Urinary bladder (tissue), 4 donors: ENCODE data around the gene HEATR5A. TPM values are rescaled to one million over a fixed set of nuclear protein-coding genes. Genes with fewer than 3 reads are reported as not detected.
"Not testable (repeated sequence)": the region's sequence is repeated elsewhere in the genome, so short reads cannot be mapped to it uniquely, and the experiment has no call there.

Experiments
- DNase-seq: peaks from one replicate; pipeline ENCODE4 v3.0.0-alpha.2; 2015; ENCODE audit errors: extremely low spot score
- H3K27ac ChIP-seq: one replicate; pipeline ENCODE4 v1.5.1; 2013; ENCODE audit warnings: low read depth, mild to moderate bottlenecking, moderate library complexity
- H3K36me3 ChIP-seq: one replicate; pipeline ENCODE4 v1.6.1; 2013; ENCODE audit warnings: mild to moderate bottlenecking, moderate library complexity; ENCODE audit not compliant: insufficient read depth
- H3K4me1 ChIP-seq: one replicate; pipeline ENCODE4 v1.6.1; 2013; ENCODE audit warnings: mild to moderate bottlenecking, moderate library complexity; ENCODE audit not compliant: insufficient read depth
- H3K4me3 ChIP-seq: one replicate; pipeline ENCODE4 v1.5.1; 2013; ENCODE audit warnings: low read depth, low read length
- WGBS: extraction: QIAGEN DNeasy Blood & Tissue Kit; methylation state at CpG from one replicate; pipeline ENCODE4 v1.1.7; 2013; 5-methylcytosine and 5-hydroxymethylcytosine counted together
- polyA plus RNA-seq: library from polyadenylated mRNA; stranded (reverse); fragments of 200-250 nt; gene quantifications from one replicate; pipeline ENCODE4 v1.2.3, GENCODE V29; 2013
- total RNA-seq: library from RNA; depleted of rRNA; stranded (reverse); fragments of >200 nt; gene quantifications from one replicate; pipeline ENCODE4 v1.2.3, GENCODE V29; 2014
- donor health status: healthy with polysubstance abuse.
- donor health status: healthy.

Gene HEATR5A
- total and polyA plus RNA-seq, 2 donors: 12.0 to 74.8 TPM

DNA sequence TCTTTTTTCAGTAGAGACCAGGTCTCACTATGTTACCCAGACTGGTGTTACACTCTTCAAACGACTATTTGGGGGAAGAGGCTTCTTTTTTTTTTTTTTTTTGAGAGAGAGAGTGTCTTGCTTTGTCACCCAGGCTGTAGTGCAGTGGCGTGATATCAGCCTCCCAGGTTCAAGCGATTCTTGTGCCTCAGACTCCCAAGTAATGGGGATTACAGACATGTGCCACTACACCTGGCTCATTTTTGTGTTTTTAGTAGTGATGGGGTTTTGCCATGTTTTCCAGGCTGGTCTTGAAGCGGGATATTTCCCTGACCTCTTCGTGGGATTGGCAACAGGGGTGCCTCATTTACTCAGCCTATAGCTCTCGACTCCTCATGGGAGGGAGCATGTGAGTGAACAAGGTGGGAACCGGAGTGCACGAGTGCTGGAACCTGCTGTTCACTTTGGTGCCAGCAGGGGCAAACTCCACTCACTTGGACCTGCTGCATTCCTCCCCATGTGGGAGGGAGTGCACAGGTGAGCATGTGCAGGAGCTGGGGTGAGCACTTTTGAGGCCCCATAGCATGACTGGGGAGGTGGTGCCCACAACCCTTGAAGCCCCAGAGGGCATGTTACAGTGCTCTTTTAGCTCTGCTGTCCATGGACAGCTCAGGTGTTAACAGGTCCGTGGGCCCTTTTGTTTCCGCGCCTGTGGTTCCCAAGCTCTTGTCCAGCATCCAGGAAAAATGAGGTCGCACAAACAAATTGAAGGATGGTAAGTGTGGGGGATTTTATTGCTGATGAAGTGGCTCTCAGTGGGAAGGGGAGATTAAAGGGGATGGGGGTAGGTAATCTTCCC, 133.7 kb downstream of the HEATR5A start:
- Histone ChIP-seq H3K27ac (no peak overlapping the region), H3K4me1 (no peaks in the 10 kb centered on the region), H3K4me3 (no peak overlapping the region), H3K36me3 (no peaks in the 10 kb centered on the region)
- DNase-seq: no peak
- WGBS: 91% methylated on average over 12 of the region's 12 CpGs

DNA sequence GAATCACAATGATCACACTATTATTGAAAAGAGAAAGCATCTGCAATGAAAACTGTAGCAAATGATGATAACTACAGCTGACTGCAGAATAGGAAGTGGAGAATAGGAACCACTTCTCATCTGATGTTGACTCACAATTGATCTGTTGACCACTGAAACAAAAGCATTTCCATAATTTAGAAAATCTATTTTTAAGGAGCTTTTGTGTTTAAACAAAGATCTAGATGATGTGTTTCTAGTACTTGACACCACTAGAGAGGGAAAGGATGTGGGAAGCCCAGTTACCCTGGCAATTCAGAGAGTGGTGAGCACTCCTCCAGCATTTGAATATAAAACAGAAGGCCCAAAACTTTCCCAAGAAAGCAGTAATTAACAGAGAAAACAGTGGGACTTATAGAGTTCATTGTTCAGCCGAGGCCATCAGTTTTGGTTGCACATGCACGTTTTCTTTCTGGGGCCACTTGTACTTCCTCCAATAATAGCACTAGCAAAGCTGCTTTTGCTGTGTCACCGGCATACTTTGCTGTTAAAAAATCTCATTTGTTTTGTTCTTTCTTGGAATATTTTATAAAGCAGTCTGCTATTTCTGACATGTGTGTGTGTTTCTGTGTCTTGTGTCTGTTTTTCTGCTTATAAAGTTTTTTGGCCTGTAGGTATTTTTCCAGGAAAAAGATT, 136.6 kb downstream of the HEATR5A start:
- no peak overlapping the region for H3K27ac ChIP-seq
- WGBS: 61% methylated on average over 3 of the region's 3 CpGs
- H3K4me3 ChIP-seq: no peak overlapping the region
- H3K4me1 ChIP-seq: no peaks in the 10 kb centered on the region
- no peaks in the 10 kb centered on the region for H3K36me3 ChIP-seq
- DNase-seq: no peak

DNA sequence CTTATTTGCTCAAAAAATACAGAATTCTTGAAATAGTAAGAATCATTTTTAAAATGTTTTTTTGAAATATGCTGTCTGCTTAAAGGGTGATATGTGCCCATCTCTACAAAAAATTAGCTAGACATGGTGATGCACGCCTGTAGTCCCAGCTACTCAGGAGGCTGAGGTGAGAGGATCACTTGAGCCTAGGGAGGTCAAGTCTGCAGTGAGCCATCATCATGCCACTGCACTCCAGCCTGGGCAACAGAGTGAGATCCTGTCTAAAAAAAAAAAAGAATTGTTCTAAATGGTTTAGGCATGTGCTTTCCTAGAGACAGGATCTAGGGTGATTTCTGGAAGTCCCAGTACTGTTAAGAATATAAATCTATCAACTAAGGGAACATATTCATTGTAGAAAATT, 137.2 kb downstream of the HEATR5A start:
- 98% methylated on average over 1 of the region's 1 CpG for WGBS
- DNase-seq: no peak
- Histone ChIP-seq H3K4me1 (no peaks in the 10 kb centered on the region), H3K4me3 (no peak overlapping the region), H3K36me3 (no peaks in the 10 kb centered on the region), H3K27ac (no peak overlapping the region)

DNA sequence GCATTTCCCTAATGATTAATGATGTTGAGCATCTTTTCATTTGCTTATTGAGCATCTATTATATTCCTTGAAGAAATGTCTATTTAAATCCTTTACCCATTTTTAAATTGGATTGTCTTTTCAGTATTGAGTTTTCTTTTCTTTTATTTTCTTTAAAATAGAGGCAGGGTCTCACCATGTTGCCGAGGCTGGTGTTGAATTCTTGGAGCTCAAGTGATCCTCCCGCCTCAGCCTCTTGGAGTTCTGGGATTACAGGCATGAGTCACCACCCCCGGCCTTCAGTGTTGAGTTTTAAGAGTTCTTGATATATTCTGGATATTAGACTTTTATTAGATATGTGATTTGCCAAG, 139.5 kb downstream of the HEATR5A start:
- Histone ChIP-seq H3K27ac (no peak overlapping the region), H3K4me3 (no peak overlapping the region), H3K4me1 (no peaks in the 10 kb centered on the region), H3K36me3 (no peaks in the 10 kb centered on the region)
- DNase-seq: no peak
- 79% methylated on average over 3 of the region's 3 CpGs for WGBS

DNA sequence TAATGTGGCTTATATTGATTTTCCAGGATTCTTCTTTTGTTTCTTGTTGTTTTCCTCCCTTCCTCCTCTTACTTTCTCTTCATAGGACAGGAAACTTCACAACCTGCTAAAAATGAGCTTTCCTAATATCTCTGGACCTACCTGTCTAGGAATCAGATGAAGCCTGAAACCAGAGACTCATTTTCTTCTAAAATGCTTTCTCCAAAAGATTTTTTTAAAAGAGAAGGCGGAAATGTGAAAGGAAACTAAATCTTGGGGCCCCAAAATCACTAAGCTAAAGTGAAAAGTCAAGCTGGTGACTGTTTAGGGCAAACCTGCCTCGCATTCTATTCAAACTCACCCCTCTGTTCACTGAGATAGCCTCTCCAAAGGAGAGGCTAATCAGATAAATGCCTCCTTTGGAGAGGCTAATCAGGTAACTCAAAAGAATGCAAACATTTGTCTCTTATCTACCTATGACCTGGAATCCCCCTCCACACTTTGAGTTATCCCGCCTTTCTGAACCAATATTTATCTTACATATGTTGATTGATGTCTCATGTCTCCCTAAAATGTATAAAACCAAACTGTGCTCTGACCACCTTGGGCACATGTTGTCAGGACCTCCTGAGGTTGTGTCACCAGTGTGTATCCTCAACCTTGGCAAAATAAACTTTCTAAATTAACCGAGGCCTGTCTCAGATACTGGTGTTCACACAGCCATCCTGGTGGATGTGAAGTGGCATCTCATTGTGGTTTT, 140.0 kb downstream of the HEATR5A start:
- H3K4me1 ChIP-seq: no peaks in the 10 kb centered on the region
- 94% methylated on average over 4 of the region's 4 CpGs for WGBS
- H3K27ac ChIP-seq: no peak overlapping the region
- DNase-seq: no peak
- H3K36me3 ChIP-seq: no peaks in the 10 kb centered on the region
- H3K4me3 ChIP-seq: no peak overlapping the region

DNA sequence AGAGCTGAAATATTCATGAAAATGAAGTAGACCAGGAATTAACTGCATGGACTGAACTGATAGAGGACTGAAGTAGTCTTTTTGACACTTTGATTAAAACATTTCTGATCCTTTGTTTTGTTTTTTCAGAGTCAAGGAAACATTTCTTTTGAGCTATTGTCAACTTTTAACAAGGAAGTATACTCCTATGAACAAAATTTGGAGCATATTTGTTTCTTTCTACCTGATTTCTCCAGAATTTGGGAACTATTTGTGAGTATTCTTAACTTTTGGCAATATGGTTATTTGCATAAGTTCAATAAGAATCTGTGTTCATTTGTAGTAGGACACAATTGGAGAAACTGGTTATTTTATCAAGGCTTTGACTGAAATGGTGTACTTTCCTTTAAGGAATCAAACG, 141.5 kb downstream of the HEATR5A start:
- Histone ChIP-seq H3K4me3 (no peak overlapping the region), H3K36me3 (no peaks in the 10 kb centered on the region), H3K27ac (no peak overlapping the region), H3K4me1 (no peaks in the 10 kb centered on the region)
- WGBS: 91% methylated on average over 1 of the region's 1 CpG
- DNase-seq: no peak

DNA sequence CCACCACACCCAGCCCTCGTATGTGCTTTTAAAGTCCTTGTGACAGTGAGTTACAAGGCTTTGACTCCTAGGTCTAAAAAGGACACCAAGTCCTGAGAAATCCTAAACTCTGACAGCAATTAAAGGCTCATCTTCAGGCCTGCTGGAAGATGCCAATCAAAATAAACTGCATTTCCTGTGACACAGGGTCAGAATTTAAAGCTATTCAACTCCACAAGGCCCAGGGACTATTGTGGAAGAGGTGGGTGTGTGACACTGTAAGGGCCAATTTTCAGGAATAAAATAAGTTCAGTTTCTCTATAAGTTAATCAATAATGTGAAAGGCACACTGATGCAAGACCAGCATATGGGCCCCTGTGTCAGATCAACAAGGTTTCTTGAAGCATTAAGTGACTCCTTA, 143.3 kb downstream of the HEATR5A start:
- DNase-seq: no peak
- H3K36me3 ChIP-seq: no peaks in the 10 kb centered on the region
- H3K27ac ChIP-seq: no peak overlapping the region
- no peaks in the 10 kb centered on the region for H3K4me1 ChIP-seq
- 89% methylated on average over 1 of the region's 1 CpG for WGBS
- H3K4me3 ChIP-seq: no peak overlapping the region

DNA sequence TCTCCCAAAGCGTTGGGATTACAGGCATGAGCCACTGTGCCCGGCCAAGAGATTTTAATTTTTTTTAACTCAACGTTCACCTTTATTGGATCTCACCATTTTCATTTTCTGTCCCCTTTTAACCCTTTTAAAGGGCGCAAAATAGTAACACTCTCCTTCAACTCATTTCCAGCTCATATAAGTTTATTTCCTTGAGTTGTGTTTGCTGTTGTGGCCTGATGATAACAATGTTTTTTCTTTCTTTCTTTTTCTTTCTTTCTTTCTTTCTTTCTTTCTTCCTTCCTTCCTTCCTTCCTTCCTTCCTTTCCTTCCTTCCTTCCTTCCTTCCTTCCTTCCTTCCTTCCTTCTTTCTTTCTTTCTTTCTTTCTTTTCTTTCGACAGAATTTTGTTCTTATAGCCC, 143.9 kb downstream of the HEATR5A start:
- not testable (repeated sequence) for H3K36me3 ChIP-seq, H3K4me3 ChIP-seq, H3K27ac ChIP-seq, H3K4me1 ChIP-seq, DNase-seq
- WGBS: 83% methylated on average over 5 of the region's 5 CpGs

DNA sequence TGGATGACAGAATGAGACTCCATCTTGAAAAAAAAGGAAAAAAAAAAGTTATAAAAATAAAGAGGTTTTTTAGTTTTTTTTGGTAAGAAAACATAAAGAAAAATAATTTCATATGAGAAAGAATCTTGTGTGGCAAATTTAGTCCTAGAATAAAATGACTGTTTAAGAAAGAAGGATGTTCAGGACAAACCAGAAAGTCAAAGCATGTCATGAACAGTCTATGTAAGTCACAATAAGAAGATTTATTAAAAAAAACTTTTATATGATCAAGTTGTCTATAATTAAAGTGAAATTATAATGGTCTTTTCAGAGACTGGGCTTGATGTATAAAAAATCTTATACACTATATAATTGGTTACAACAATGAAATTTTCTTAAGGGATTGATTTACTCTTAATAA, 144.6 kb downstream of the HEATR5A start:
- Histone ChIP-seq H3K27ac (no peak overlapping the region), H3K36me3 (no peaks in the 10 kb centered on the region), H3K4me1 (no peaks in the 10 kb centered on the region), H3K4me3 (no peak overlapping the region)
- DNase-seq: no peak

DNA sequence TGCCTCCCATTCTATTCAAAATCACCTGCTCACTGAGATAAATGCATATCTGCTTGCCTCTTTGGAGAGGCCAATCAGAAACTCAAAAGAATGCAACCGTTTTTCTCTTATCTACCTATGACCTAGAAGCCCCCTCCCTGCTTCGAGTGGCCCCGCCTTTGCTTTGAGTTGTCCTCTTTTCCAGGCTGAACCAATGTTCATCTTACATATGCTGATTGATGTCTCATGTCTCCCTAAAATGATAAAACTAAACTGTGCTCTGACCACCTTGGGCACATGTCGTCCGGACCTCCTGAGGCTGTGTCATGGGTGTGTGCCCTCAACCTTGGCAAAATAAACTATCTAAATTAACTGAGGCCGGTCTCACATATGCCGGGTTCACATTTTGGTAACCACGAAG, 148.7 kb downstream of the HEATR5A start:
- WGBS: 91% methylated on average over 8 of the region's 8 CpGs
- no peaks in the 10 kb centered on the region for H3K4me1 ChIP-seq
- no peaks in the 10 kb centered on the region for H3K36me3 ChIP-seq
- H3K27ac ChIP-seq: no peak overlapping the region
- DNase-seq: no peak
- H3K4me3 ChIP-seq: no peak overlapping the region

DNA sequence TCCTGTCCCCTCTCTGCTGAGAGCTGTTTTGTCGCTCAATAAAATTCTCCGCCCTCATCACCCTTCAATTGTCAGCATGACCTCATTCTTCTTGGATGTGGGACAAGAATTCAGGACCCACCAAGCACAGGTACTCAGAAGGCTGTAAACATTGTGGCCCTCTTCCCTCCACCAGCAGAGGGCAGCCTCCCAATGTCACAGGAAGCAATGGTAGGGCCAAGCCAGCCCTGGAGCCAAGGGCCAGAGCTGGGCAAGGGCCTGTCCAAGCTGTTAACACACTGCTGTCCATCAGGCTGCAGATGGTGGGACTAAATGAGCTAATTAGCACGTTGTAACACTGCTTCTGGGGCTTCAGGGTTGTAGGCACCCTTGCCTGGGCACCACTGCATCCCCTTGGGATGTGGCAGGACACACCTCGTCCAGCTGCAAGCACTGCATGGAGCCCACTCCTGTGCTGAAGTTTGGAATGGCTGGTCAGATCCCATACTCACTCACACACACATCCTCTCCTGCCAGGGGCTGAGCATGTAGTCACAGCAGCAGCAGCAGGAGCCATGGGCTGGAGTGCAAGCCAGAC, 150.1 kb downstream of the HEATR5A start:
- 80% methylated on average over 4 of the region's 4 CpGs for WGBS
- H3K36me3 ChIP-seq: no peaks in the 10 kb centered on the region
- no peak overlapping the region for H3K27ac ChIP-seq
- no peak overlapping the region for H3K4me3 ChIP-seq
- no peaks in the 10 kb centered on the region for H3K4me1 ChIP-seq
- no peak for DNase-seq

DNA sequence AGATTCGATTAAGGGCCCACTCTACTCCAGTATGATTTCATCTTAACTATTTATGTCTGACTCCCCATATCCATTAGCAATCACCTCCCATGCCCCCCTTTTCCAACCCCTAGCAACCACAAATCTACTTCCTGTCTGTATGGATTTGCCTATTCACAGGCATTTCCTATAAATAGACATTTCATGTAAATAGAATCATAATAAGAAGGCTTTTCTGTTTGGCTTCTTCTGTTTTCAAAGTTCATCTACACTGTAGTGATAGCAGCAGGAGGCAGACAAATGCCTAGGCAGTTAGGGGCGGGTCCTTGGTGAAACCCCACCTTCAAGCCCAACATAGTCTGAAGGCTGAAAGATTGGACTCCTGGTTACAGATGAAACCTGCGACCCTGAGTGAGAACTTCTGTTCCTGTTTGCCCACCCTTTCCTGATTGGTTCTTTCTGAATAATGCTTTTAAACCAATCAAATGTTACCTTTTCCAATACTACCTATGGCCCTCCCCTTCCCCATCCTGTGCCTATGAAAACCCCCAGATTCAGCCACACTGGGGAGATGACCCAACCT, 150.6 kb downstream of the HEATR5A start:
- no peak overlapping the region for H3K27ac ChIP-seq
- no peaks in the 10 kb centered on the region for H3K4me1 ChIP-seq
- H3K36me3 ChIP-seq: no peaks in the 10 kb centered on the region
- no peak for DNase-seq
- WGBS: 69% methylated on average over 3 of the region's 3 CpGs
- H3K4me3 ChIP-seq: no peak overlapping the region

DNA sequence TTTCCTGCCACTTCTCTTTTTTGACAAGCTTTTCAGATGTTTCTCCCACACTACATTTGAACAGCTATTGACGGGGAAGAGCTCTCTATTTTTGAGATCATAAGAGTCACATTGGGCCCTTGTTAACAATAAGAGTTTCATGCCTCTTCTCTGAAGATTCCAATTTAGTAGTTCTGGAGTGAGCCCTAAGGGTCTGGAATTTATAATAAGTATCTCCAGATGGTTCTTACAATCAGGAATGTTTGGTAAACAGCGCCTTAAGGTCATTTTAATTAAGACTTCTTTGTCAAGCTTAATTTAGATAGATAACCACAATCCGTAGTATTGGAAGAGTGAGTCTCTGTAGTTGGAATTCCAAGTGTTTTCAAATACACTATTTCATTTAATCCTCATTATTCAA, 152.1 kb downstream of the HEATR5A start:
- Histone ChIP-seq H3K36me3 (no peaks in the 10 kb centered on the region), H3K27ac (no peak overlapping the region), H3K4me1 (no peaks in the 10 kb centered on the region), H3K4me3 (no peak overlapping the region)
- WGBS: 93% methylated on average over 3 of the region's 3 CpGs
- no peak for DNase-seq
